PC-9 (cell line): ENCODE results near the gene RIBC1.

ENCODE experiments used
- CTCF ChIP-seq: fragments of 200-600 bp; sonication (generic); conservative IDR thresholded peaks from 2 replicates; pipeline ENCODE4 v1.6.1; 2017; ENCODE audit warnings: mixed run types, antibody characterized with exemption, mild to moderate bottlenecking, moderate library complexity
- EZH2 ChIP-seq: fragments of 200-600 bp; sonication (generic); IDR thresholded peaks from 2 replicates; pipeline ENCODE4 v1.8.0; 2017; ENCODE audit warnings: antibody characterized with exemption, low read depth

GRCh38 chrX:53452812-53453211 lies 30.1 kb downstream of the RIBC1 start:
- no peak for TF ChIP-seq CTCF
- no peak for TF ChIP-seq EZH2
